A549 (cell line): Measurements from ENCODE around the gene PCNX1. TPM values are rescaled to one million over a fixed set of nuclear protein-coding genes. Genes with fewer than 3 reads are reported as not detected.

ENCODE experiments used
- ATAC-seq, 2 experiments: fragments of 200-7000 bp in 1 of 2; fragments of >200 bp in 1 of 2; cut with Nextera tagmentation in 1 of 2; cut with Tn5 transposase in 1 of 2; 3 replicates each; pipeline versions ENCODE4 v1.8.0 to v1.9.1; 2018 to 2020; ENCODE audit warnings: mild to moderate bottlenecking in 1 of 2, moderate library complexity in 1 of 2
- CTCF ChIA-PET: fragments of 300-600 bp; sonication (Branson Sonifier 250); formaldehyde crosslinking; extraction: SDS; loops from one replicate; lab custom pipeline; 2021; ENCODE audit warnings: antibody characterized with exemption, inconsistent platforms; lab: Yijun Ruan, JAX
- POLR2A ChIA-PET: fragments of 350-600 bp; formaldehyde crosslinking; extraction: SDS; loops from one replicate; lab custom pipeline; 2021; ENCODE audit warnings: antibody characterized with exemption, inconsistent platforms; lab: Yijun Ruan, JAX
- DNase-seq, 2 experiments: peaks; one replicate each; pipeline versions ENCODE4 v3.0.0 to v3.0.0-alpha.2; 2011 to 2016; ENCODE audit warnings: low read depth in 1 of 2, low spot score in 1 of 2
- FAIRE-seq: peaks from 2 replicates; lab custom pipeline; 2011; peaks lifted over from hg19 to GRCh38; lab: Jason Lieb, UNC
- H3K27ac ChIP-seq, 2 experiments: fragments of >200 bp; sonication (Bioruptor Twin); formaldehyde crosslinking; 3 replicates each; pipeline ENCODE4 v1.5.1; 2016 to 2017
- H3K4me1 ChIP-seq: fragments of >200 bp; sonication (Bioruptor Twin); formaldehyde crosslinking; 3 replicates; pipeline ENCODE4 v1.6.1; 2016
- H3K4me2 ChIP-seq: fragments of >200 bp; sonication (Bioruptor Twin); formaldehyde crosslinking; 3 replicates; pipeline ENCODE4 v1.6.1; 2016
- H3K4me3 ChIP-seq: fragments of >200 bp; sonication (Bioruptor Twin); formaldehyde crosslinking; 3 replicates; pipeline ENCODE4 v1.5.1; 2016
- H3K9me3 ChIP-seq: fragments of >200 bp; sonication (Bioruptor Twin); formaldehyde crosslinking; 3 replicates; pipeline ENCODE4 v1.6.1; 2016
- CBX2 ChIP-seq: fragments of 200-600 bp; sonication (generic); IDR thresholded peaks from 2 replicates; pipeline ENCODE4 v1.6.1; 2016; ENCODE audit warnings: low read depth, mild to moderate bottlenecking, borderline replicate concordance
- CEBPB ChIP-seq, 2 experiments: fragments of >200 bp in 1 of 2; sonication (Bioruptor Twin) in 1 of 2; formaldehyde crosslinking in 1 of 2; IDR thresholded peaks; 2 replicates each; pipeline ENCODE4 v1.6.1; 2012 to 2016
- EHF ChIP-seq: fragments of 250-450 bp; sonication (Bioruptor Pico); IDR thresholded peaks from 2 replicates; pipeline ENCODE4 v1.5.0; 2020; ENCODE audit warnings: mild to moderate bottlenecking
- EP300 ChIP-seq, 2 experiments: fragments of >200 bp; sonication (Bioruptor Twin); formaldehyde crosslinking; IDR thresholded peaks; 2 replicates in 1 of 2; 3 replicates in 1 of 2; pipeline ENCODE4 v1.6.1; 2016 to 2017
- FOSL2 ChIP-seq, 2 experiments: fragments of 450-650 bp in 1 of 2; fragments of >200 bp in 1 of 2; sonication (Bioruptor Twin) in 1 of 2; formaldehyde crosslinking; IDR thresholded peaks; 2 replicates each; pipeline versions ENCODE4 v1.5.0 to v1.6.1; 2016 to 2020; ENCODE audit warnings: mild to moderate bottlenecking in 1 of 2, moderate library complexity in 1 of 2
- JUNB ChIP-seq: fragments of >200 bp; sonication (Bioruptor Twin); formaldehyde crosslinking; IDR thresholded peaks from 2 replicates; pipeline ENCODE4 v1.6.1; 2016
- KDM1A ChIP-seq: fragments of 200-600 bp; sonication (generic); IDR thresholded peaks from 2 replicates; pipeline ENCODE4 v1.6.1; 2016; ENCODE audit warnings: low read depth, mild to moderate bottlenecking
- NPAS2 ChIP-seq: fragments of 250-450 bp; sonication (Bioruptor Pico); IDR thresholded peaks from 2 replicates; pipeline ENCODE4 v1.8.0; 2022; ENCODE audit warnings: mild to moderate bottlenecking, moderate library complexity, borderline replicate concordance
- PHF8 ChIP-seq: fragments of 200-600 bp; sonication (generic); IDR thresholded peaks from 2 replicates; pipeline ENCODE4 v1.6.1; 2016; ENCODE audit warnings: low read depth, mild to moderate bottlenecking, antibody characterized with exemption, moderate library complexity, borderline replicate concordance
- POLR2A ChIP-seq: IDR thresholded peaks from 2 replicates; pipeline ENCODE4 v1.6.1; 2012; ENCODE audit warnings: mild to moderate bottlenecking, low read length
- POLR2AphosphoS2 ChIP-seq: conservative IDR thresholded peaks from 2 replicates; pipeline ENCODE4 v1.6.1; 2012; ENCODE audit warnings: low read length, improper control_type of control experiment, inconsistent platforms
- RAD21 ChIP-seq, 2 experiments: fragments of >200 bp in 1 of 2; sonication (Bioruptor Twin) in 1 of 2; formaldehyde crosslinking in 1 of 2; IDR thresholded peaks in 1 of 2; conservative IDR thresholded peaks in 1 of 2; 2 replicates in 1 of 2; 3 replicates in 1 of 2; pipeline ENCODE4 v1.6.1; 2012 to 2018; ENCODE audit warnings: inconsistent platforms in 1 of 2
- SMC3 ChIP-seq: fragments of >200 bp; sonication (Bioruptor Twin); formaldehyde crosslinking; IDR thresholded peaks from 3 replicates; pipeline ENCODE4 v1.6.1; 2018; ENCODE audit warnings: inconsistent platforms
- TFCP2L1 ChIP-seq: fragments of 250-450 bp; sonication (Bioruptor Pico); IDR thresholded peaks from 2 replicates; pipeline ENCODE4 v1.5.0; 2021; ENCODE audit warnings: mild to moderate bottlenecking
- ZFP36 ChIP-seq: fragments of 450-650 bp; IDR thresholded peaks from 2 replicates; pipeline ENCODE4 v1.6.1; 2014; ENCODE audit warnings: borderline replicate concordance; ENCODE audit not compliant: partially characterized antibody
- ZNF302 ChIP-seq: fragments of 250-450 bp; sonication (Bioruptor Pico); IDR thresholded peaks from 2 replicates; pipeline ENCODE4 v1.9.0; 2021; ENCODE audit warnings: inconsistent platforms, mild to moderate bottlenecking, moderate library complexity
- WGBS: methylation state at CpG from one replicate; pipeline ENCODE4 v1.1.6; 2017; ENCODE audit errors: missing lambda C conversion rate; 5-methylcytosine and 5-hydroxymethylcytosine counted together
- polyA plus RNA-seq, 4 experiments: library from polyadenylated mRNA; depleted of rRNA in 3 of 4; stranded (reverse); fragments of >200 nt; fragmentation: RNase III in 1 of 4; extraction: RNeasy Plus Mini Kit Qiagen cat#74134 plus additional on column Dnase treatment in 1 of 4; gene quantifications; 2 replicates in 3 of 4; 3 replicates in 1 of 4; pipeline ENCODE4 v1.2.3, GENCODE V29; 2011 to 2017
- TF ChIP-seq, protein P1 (sequence below): fragments of 450-650 bp; IDR thresholded peaks from 2 replicates; pipeline ENCODE4 v1.6.1; 2014; ENCODE audit warnings: antibody characterized with exemption
- TF ChIP-seq, protein P2 (sequence below): fragments of >200 bp; sonication (Bioruptor Twin); formaldehyde crosslinking; IDR thresholded peaks from 3 replicates; pipeline ENCODE4 v1.5.1; 2016
- TF ChIP-seq, protein P3 (sequence below): fragments of 250-450 bp; sonication (Bioruptor Pico); IDR thresholded peaks from 2 replicates; pipeline ENCODE4 v1.5.0; 2021; ENCODE audit warnings: mild to moderate bottlenecking, moderate library complexity, borderline replicate concordance

Gene PCNX1
- polyA plus RNA-seq, 2 of the 4 experiments (the other 2 are of a cell fraction), result 10.4 to 45.0 TPM

DNA sequence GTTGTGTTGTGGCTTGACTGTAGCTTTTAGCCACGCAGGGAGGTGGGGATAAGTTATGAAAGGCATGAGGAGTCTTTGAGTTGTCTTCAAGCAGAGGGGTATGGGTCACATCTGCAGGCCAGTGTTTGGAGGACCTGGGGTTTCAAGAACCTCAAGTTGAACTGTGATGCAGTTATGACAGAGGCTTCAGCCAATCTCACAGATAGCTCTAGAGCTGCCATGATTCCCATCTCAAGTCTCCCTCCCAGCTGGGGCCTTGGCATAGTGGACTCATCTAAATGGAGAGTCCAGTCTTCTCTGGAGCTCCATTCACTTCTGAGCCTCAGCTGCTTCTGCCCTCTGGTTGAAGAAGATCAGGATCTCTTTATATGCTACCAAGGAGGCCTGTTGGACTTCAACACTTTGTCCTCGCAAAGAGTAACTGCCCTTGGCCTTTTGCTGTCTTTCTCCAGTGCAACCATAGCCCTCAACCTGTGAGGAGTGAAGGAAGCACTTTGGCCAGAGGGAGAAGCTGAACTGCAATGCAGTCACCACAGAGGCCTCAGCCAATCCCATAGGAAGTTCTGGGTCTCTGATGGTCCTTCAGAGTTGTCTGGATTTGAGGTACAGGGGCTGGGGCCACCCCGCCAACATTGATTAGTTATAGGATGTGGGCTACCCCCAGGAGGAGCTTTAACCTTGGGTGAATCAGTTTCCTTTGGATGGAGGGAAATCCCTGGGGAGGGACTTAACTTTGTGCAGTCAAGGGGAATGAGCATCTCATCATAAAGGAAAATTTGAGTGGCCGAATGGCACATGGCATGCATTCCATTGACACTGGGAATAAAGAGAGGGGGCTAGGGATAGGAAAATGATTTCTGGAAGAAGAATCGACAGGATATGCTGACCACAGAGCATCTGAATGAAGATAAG lies 230.5 kb downstream of the PCNX1 start:
- 9% methylated on average over 4 of the region's 5 CpGs for WGBS
- FAIRE-seq, result no peak

DNA sequence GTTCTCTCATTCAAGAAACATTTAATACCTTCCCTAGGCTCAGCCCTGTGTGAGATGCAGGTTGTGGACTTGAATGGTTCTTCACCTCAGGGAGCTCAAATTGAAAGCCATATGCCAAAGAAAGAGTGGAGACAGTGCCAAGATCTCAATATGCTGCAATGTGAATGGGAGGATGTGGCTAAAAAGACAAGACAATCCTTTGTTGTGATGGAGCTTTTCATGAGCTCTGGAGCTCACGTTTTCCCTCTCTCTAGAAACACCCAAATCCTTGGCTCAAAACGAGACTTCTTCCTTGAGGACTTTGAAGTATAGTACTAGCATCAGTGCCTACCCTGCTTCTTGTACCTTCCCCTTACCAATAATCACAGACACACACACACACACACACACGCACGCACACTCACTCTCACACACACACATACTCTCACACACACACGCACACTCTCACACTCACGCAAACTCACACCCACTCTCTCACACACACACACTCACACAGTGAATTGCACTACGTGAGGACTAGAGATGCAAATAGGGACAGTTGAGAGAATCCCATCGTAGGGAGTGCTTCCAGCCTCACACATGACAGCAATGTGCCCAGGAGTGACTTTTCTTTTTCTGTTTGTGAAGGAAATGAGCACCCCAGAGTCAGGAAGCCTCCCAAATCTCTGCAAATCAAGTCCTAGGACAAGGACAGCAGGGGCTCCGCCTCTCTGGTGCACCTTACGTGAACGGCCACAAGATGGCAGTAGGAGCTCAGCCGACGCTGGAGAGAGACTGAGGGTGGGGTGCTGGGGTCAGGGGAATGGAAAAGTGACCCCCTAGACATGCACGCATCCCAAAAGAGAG lies 231.4 kb downstream of the PCNX1 start:
- ChIA-PET POLR2A (no interaction called here), CTCF (interaction anchor here (0.5 to 17.7 kb wide), 33 partner anchors 8 to 726 kb away, joined by 3 to 321 read pairs (median 4); no protein-coding TSS in a partner anchor)
- peak overlapping the region; percentile 44; the same call in 1 of the 3 replicates for H3K4me2 ChIP-seq

More for the DNA sequence above, 230.5 kb downstream of the PCNX1 start:
- DNase-seq (no peak), ATAC-seq (no peak)
- Histone ChIP-seq H3K9me3 (no peaks in the 10 kb centered on the region), H3K27ac (no peak overlapping the region), H3K4me2 (no peak overlapping the region), H3K4me3 (no peak overlapping the region), H3K4me1 (no peaks in the 10 kb centered on the region)
- ChIA-PET CTCF (interaction anchor here (0.9 to 17.7 kb wide), 19 partner anchors 7 to 718 kb away, joined by 3 to 321 read pairs (median 4); no protein-coding TSS in a partner anchor), POLR2A (no interaction called here)
- TF ChIP-seq POLR2AphosphoS2 (no peak), FOSL2 (IDR thresholded peaks at IDR 0.05) (no peak), FOSL2 (CRISPR knock-in tag; IDR thresholded peaks at IDR 0.05) (no peak), EHF (CRISPR knock-in tag) (no peak), JUNB (no peak)
- TF ChIP-seq, protein P1, sequence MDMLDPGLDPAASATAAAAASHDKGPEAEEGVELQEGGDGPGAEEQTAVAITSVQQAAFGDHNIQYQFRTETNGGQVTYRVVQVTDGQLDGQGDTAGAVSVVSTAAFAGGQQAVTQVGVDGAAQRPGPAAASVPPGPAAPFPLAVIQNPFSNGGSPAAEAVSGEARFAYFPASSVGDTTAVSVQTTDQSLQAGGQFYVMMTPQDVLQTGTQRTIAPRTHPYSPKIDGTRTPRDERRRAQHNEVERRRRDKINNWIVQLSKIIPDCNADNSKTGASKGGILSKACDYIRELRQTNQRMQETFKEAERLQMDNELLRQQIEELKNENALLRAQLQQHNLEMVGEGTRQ, result no peak

DNA sequence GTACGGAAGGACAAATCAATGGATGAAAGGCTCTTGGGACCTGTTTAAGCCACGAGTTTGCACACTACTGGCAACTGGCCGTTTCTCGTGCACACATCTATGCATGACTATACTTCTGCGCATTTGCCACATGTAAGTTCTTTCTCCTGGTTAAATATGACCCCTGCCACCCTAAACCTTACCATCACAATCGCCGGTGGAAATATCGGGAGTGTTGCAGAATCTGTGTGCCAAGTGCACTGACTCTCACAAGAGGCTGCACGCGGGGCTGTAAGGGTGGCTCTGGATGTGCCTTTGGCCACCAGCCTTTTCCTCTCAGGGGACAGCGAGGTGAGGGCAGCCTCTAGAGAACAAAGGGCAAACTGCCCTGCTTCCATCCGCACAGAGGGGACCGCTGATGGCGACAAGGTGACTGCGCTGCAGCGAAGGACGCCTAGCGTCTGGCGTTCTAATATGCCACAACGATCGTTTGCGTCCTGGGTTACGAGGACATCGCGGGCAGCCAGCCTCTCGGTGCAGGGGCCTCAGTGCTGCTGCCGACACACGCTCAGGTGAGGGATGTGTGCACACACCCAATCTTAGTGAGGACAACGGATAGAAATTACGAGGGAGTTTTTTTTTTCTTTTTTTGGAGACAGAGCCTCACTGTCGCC lies 232.2 kb downstream of the PCNX1 start:
- FAIRE-seq, result no peak

More for the DNA sequence above, 231.4 kb downstream of the PCNX1 start:
- no peak for FAIRE-seq
- peak; percentile 53 to 61 for DNase-seq
- TF ChIP-seq EP300 (IDR thresholded peaks at IDR 0.05) (no peak), ZNF302 (no peak), SMC3 (peak; percentile 95), RAD21 (conservative IDR thresholded peaks at IDR 0.05 in 1 of 2, IDR thresholded peaks at IDR 0.05 in 1 of 2) (peak; percentile 95), CEBPB (IDR thresholded peaks at IDR 0.05) (no peak), KDM1A (no peak), CBX2 (no peak), TFCP2L1 (no peak), ZFP36 (no peak), PHF8 (no peak)
- TF ChIP-seq, protein P2, sequence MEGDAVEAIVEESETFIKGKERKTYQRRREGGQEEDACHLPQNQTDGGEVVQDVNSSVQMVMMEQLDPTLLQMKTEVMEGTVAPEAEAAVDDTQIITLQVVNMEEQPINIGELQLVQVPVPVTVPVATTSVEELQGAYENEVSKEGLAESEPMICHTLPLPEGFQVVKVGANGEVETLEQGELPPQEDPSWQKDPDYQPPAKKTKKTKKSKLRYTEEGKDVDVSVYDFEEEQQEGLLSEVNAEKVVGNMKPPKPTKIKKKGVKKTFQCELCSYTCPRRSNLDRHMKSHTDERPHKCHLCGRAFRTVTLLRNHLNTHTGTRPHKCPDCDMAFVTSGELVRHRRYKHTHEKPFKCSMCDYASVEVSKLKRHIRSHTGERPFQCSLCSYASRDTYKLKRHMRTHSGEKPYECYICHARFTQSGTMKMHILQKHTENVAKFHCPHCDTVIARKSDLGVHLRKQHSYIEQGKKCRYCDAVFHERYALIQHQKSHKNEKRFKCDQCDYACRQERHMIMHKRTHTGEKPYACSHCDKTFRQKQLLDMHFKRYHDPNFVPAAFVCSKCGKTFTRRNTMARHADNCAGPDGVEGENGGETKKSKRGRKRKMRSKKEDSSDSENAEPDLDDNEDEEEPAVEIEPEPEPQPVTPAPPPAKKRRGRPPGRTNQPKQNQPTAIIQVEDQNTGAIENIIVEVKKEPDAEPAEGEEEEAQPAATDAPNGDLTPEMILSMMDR, result peak; percentile 91
- TF ChIP-seq, all 56 proteins: peak for 3
- WGBS, result 5% methylated on average over 14 of the region's 14 CpGs
- no peaks in the 10 kb centered on the region for H3K9me3 ChIP-seq
- peak; percentile 89 to 95 for ATAC-seq
- no peak overlapping the region for H3K4me3 ChIP-seq
- no peak overlapping the region for H3K27ac ChIP-seq
- peaks cover 7% of the 10 kb centered on the region; the same call in 2 of the 3 replicates for H3K4me1 ChIP-seq

More for the DNA sequence above, 232.2 kb downstream of the PCNX1 start:
- TF ChIP-seq POLR2A (no peak), NPAS2 (CRISPR knock-in tag) (no peak)
- TF ChIP-seq, protein P3, sequence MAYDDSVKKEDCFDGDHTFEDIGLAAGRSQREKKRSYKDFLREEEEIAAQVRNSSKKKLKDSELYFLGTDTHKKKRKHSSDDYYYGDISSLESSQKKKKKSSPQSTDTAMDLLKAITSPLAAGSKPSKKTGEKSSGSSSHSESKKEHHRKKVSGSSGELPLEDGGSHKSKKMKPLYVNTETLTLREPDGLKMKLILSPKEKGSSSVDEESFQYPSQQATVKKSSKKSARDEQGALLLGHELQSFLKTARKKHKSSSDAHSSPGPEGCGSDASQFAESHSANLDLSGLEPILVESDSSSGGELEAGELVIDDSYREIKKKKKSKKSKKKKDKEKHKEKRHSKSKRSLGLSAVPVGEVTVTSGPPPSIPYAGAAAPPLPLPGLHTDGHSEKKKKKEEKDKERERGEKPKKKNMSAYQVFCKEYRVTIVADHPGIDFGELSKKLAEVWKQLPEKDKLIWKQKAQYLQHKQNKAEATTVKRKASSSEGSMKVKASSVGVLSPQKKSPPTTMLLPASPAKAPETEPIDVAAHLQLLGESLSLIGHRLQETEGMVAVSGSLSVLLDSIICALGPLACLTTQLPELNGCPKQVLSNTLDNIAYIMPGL (CRISPR knock-in tag), result no peak
- DNase-seq (no peak), ATAC-seq (peak in 1 of 2 experiments; percentile 55; a peak in 3 of 6 replicates)
- H3K4me3 ChIP-seq, result no peak overlapping the region
- H3K4me2 ChIP-seq, result peak overlapping the region; percentile 44; the same call in 1 of the 3 replicates
- peaks cover 12% of the 10 kb centered on the region; the same call in 2 of the 3 replicates for H3K4me1 ChIP-seq
- WGBS, result 66% methylated on average over 31 of the region's 31 CpGs
- H3K27ac ChIP-seq, result no peak overlapping the region
- no peaks in the 10 kb centered on the region for H3K9me3 ChIP-seq
- CTCF ChIA-PET, result interaction anchor here (0.5 to 17.7 kb wide), 30 partner anchors 9 to 1152 kb away, joined by 3 to 321 read pairs (median 4); no protein-coding TSS in a partner anchor
- POLR2A ChIA-PET, result no interaction called here
